OCI-LY3 (cell line): ENCODE measurements around the gene LSR.

Experiments used
- H2AFZ ChIP-seq: fragments of 200-600, 300-600 bp; shearing (Covaris generic); 2 replicates; pipeline ENCODE4 v1.6.0; 2014; ENCODE audit warnings: antibody characterized with exemption, low read depth, low read length
- H3K27ac ChIP-seq: fragments of 200-600, 300-600 bp; sonication (generic); 2 replicates; pipeline ENCODE4 v1.5.1; 2014; ENCODE audit warnings: mild to moderate bottlenecking, low read length, moderate library complexity, mixed read lengths
- H3K27me3 ChIP-seq: fragments of 200-600, 300-600 bp; sonication (generic); 2 replicates; pipeline ENCODE4 v1.6.1; 2014; ENCODE audit warnings: low read depth, low read length, mixed read lengths
- H3K36me3 ChIP-seq: fragments of 200-600, 300-600 bp; sonication (generic); replicated peaks from 2 replicates; pipeline ENCODE3; 2014; ENCODE audit warnings: low read depth, low read length, mixed read lengths
- H3K4me1 ChIP-seq: fragments of 300-600, 200-600 bp; sonication (generic); 2 replicates; pipeline ENCODE4 v1.6.1; 2014; ENCODE audit warnings: low read length, mixed read lengths
- H3K4me2 ChIP-seq: fragments of 200-600, 300-600 bp; sonication (generic); 2 replicates; pipeline ENCODE4 v1.6.1; 2014; ENCODE audit warnings: low read length, mixed read lengths
- H3K4me3 ChIP-seq: fragments of 300-600, 200-600 bp; sonication (generic); 2 replicates; pipeline ENCODE4 v1.5.1; 2014; ENCODE audit warnings: antibody characterized with exemption, mild to moderate bottlenecking, low read length, moderate library complexity
- H3K79me2 ChIP-seq: fragments of 300-600, 200-600 bp; shearing (Covaris generic); 2 replicates; pipeline ENCODE4 v1.6.1; 2014; ENCODE audit warnings: mild to moderate bottlenecking, low read length, mixed read lengths
- H3K9ac ChIP-seq: fragments of 300-600, 200-600 bp; shearing (Covaris generic); 2 replicates; pipeline ENCODE4 v1.6.0; 2014; ENCODE audit warnings: mild to moderate bottlenecking, low read length, moderate library complexity
- H3K9me3 ChIP-seq: fragments of 200-600, 300-600 bp; shearing (Covaris generic); 2 replicates; pipeline ENCODE4 v1.6.1; 2014; ENCODE audit warnings: low read length, mixed read lengths; ENCODE audit not compliant: insufficient read depth
- H4K20me1 ChIP-seq: fragments of 200-600, 300-600 bp; sonication (generic); 2 replicates; pipeline ENCODE4 v1.6.1; 2016; ENCODE audit warnings: low read length, mixed read lengths; ENCODE audit not compliant: insufficient read depth
- CTCF ChIP-seq: fragments of 200-600, 300-600 bp; sonication (generic); IDR thresholded peaks from 2 replicates; pipeline ENCODE4 v1.5.1; 2014; ENCODE audit warnings: antibody characterized with exemption, low read length, low read depth
- EZH2phosphoT487 ChIP-seq: fragments of 200-600 bp; shearing (Covaris generic); IDR thresholded peaks from 2 replicates; pipeline ENCODE4 v1.6.1; 2018; ENCODE audit warnings: antibody characterized with exemption, mixed run types, low read depth

LSR gene

GRCh38 chr19:35294328-35294727 lies 45.5 kb downstream of the LSR start:
- Histone ChIP-seq H3K9me3 (no peaks in the 10 kb centered on the region), H3K27me3 (peaks cover 41% of the 10 kb centered on the region), H3K36me3 (no peaks in the 10 kb centered on the region), H3K9ac (no peak overlapping the region), H2AFZ (no peak overlapping the region), H3K79me2 (no peaks in the 10 kb centered on the region), H3K4me3 (no peak overlapping the region), H3K4me2 (no peak overlapping the region), H4K20me1 (no peaks in the 10 kb centered on the region), H3K4me1 (0 out of 2 replicates have a peak, but pooled peaks cover 4% of the 10 kb centered on the region), H3K27ac (no peak overlapping the region)
- TF ChIP-seq EZH2phosphoT487 = no peak
- TF ChIP-seq CTCF = no peak

- Histone ChIP-seq H4K20me1 (no peaks in the 10 kb centered on the region), H3K4me3 (no peak overlapping the region), H3K27me3 (peaks cover 41% of the 10 kb centered on the region), H3K79me2 (no peaks in the 10 kb centered on the region), H3K9ac (no peak overlapping the region), H3K4me2 (no peak overlapping the region), H3K36me3 (no peaks in the 10 kb centered on the region), H3K27ac (no peak overlapping the region), H3K4me1 (0 out of 2 replicates have a peak, but pooled peaks cover 4% of the 10 kb centered on the region), H3K9me3 (no peaks in the 10 kb centered on the region), H2AFZ (no peak overlapping the region)
- TF ChIP-seq CTCF (no peak), EZH2phosphoT487 (no peak)
Observed at GRCh38 chr19:35294859-35295791, 46.3 kb downstream of the LSR start.

GRCh38 chr19:35295792-35296462 lies 47.1 kb downstream of the LSR start:
- no peak overlapping the region for H3K27ac ChIP-seq

More at GRCh38 chr19:35295792-35296462, 47.1 kb downstream of the LSR start:
- Histone ChIP-seq H3K27me3 (peaks cover 37% of the 10 kb centered on the region), H3K4me3 (no peak overlapping the region), H3K79me2 (no peaks in the 10 kb centered on the region), H3K36me3 (no peaks in the 10 kb centered on the region), H3K9me3 (no peaks in the 10 kb centered on the region), H4K20me1 (no peaks in the 10 kb centered on the region), H3K4me2 (no peak overlapping the region), H3K4me1 (0 out of 2 replicates have a peak, but pooled peaks cover 4% of the 10 kb centered on the region), H2AFZ (no peak overlapping the region), H3K9ac (no peak overlapping the region)
- TF ChIP-seq EZH2phosphoT487 (no peak), CTCF (no peak)
